HUES6 (cell line): Measurements from ENCODE around the gene ZDHHC1.

Experiments
- H3K27ac ChIP-seq: 2 replicates; pipeline ENCODE4 v1.7.0; 2013; ENCODE audit warnings: low read depth, mild to moderate bottlenecking, low read length, inconsistent platforms
- H3K27me3 ChIP-seq: 2 replicates; pipeline ENCODE4 v1.6.1; 2013; ENCODE audit warnings: low read length; ENCODE audit not compliant: control insufficient read depth, insufficient read depth
- H3K36me3 ChIP-seq: 2 replicates; pipeline ENCODE4 v1.6.1; 2013; ENCODE audit warnings: low read length; ENCODE audit not compliant: control insufficient read depth, insufficient read depth
- H3K4me1 ChIP-seq: 2 replicates; pipeline ENCODE4 v1.6.1; 2013; ENCODE audit warnings: low read length; ENCODE audit not compliant: control insufficient read depth, insufficient read depth
- H3K4me3 ChIP-seq: 2 replicates; pipeline ENCODE4 v1.5.1; 2013; ENCODE audit warnings: low read depth, low read length
- H3K9ac ChIP-seq: one replicate; pipeline ENCODE4 v1.6.1; 2013; ENCODE audit warnings: mild to moderate bottlenecking, low read length
- H3K9me3 ChIP-seq: 2 replicates; pipeline ENCODE4 v1.6.1; 2013; ENCODE audit warnings: low read depth, low read length; ENCODE audit not compliant: control insufficient read depth, insufficient read depth

ZDHHC1 gene

GRCh38 chr16:67447508-67448076, 31.3 kb upstream of the ZDHHC1 start:
- no peaks in the 10 kb centered on the region for H3K27me3 ChIP-seq
- H3K9ac ChIP-seq = no peak overlapping the region
- H3K4me1 ChIP-seq = peaks cover 8% of the 10 kb centered on the region; the same call in 1 of the 2 replicates
- H3K9me3 ChIP-seq = no peaks in the 10 kb centered on the region
- H3K36me3 ChIP-seq = peaks cover 10% of the 10 kb centered on the region; the same call in 1 of the 2 replicates
- H3K27ac ChIP-seq = no peak overlapping the region
- H3K4me3 ChIP-seq = no peak overlapping the region

GRCh38 chr16:67446968-67447507, 30.8 kb upstream of the ZDHHC1 start:
- H3K27ac ChIP-seq = no peak overlapping the region
- H3K36me3 ChIP-seq = peaks cover 6% of the 10 kb centered on the region; the same call in 1 of the 2 replicates
- H3K4me3 ChIP-seq = no peak overlapping the region
- no peaks in the 10 kb centered on the region for H3K9me3 ChIP-seq
- H3K4me1 ChIP-seq = peaks cover 8% of the 10 kb centered on the region; the same call in 1 of the 2 replicates
- no peaks in the 10 kb centered on the region for H3K27me3 ChIP-seq
- H3K9ac ChIP-seq = no peak overlapping the region

- no peaks in the 10 kb centered on the region for H3K27me3 ChIP-seq
- H3K9me3 ChIP-seq = no peaks in the 10 kb centered on the region
- H3K4me3 ChIP-seq = no peak overlapping the region
- peaks cover 8% of the 10 kb centered on the region; the same call in 1 of the 2 replicates for H3K4me1 ChIP-seq
- H3K27ac ChIP-seq = no peak overlapping the region
- H3K9ac ChIP-seq = no peak overlapping the region
- H3K36me3 ChIP-seq = no peaks in the 10 kb centered on the region
These were observed 29.9 kb upstream of the ZDHHC1 start for GRCh38 chr16:67445913-67446907.

- Histone ChIP-seq H3K4me1 (peaks cover 8% of the 10 kb centered on the region; the same call in 1 of the 2 replicates), H3K9me3 (no peaks in the 10 kb centered on the region), H3K27me3 (no peaks in the 10 kb centered on the region), H3K36me3 (no peaks in the 10 kb centered on the region), H3K4me3 (no peak overlapping the region), H3K9ac (no peak overlapping the region), H3K27ac (no peak overlapping the region)
These were observed 29.2 kb upstream of the ZDHHC1 start for GRCh38 chr16:67445441-67445912.

- Histone ChIP-seq H3K27ac (no peak overlapping the region), H3K36me3 (no peaks in the 10 kb centered on the region), H3K9ac (no peak overlapping the region), H3K4me3 (no peak overlapping the region), H3K27me3 (no peaks in the 10 kb centered on the region), H3K9me3 (no peaks in the 10 kb centered on the region), H3K4me1 (peaks cover 8% of the 10 kb centered on the region; the same call in 1 of the 2 replicates)
These were observed 28.8 kb upstream of the ZDHHC1 start for GRCh38 chr16:67445126-67445426.

GRCh38 chr16:67444259-67445125, 28.2 kb upstream of the ZDHHC1 start:
- no peaks in the 10 kb centered on the region for H3K27me3 ChIP-seq
- no peak overlapping the region for H3K4me3 ChIP-seq
- H3K27ac ChIP-seq = no peak overlapping the region
- no peaks in the 10 kb centered on the region for H3K36me3 ChIP-seq
- peaks cover 8% of the 10 kb centered on the region; the same call in 1 of the 2 replicates for H3K4me1 ChIP-seq
- H3K9ac ChIP-seq = no peak overlapping the region
- H3K9me3 ChIP-seq = no peaks in the 10 kb centered on the region

GRCh38 chr16:67443265-67443664, 27.0 kb upstream of the ZDHHC1 start:
- Histone ChIP-seq H3K27me3 (no peaks in the 10 kb centered on the region), H3K27ac (no peak overlapping the region), H3K9me3 (no peaks in the 10 kb centered on the region), H3K36me3 (peaks cover 11% of the 10 kb centered on the region), H3K4me1 (peaks cover 8% of the 10 kb centered on the region; the same call in 1 of the 2 replicates), H3K4me3 (no peak overlapping the region), H3K9ac (no peak overlapping the region)

GRCh38 chr16:67442581-67443255, 26.4 kb upstream of the ZDHHC1 start:
- Histone ChIP-seq H3K27ac (no peak overlapping the region), H3K36me3 (peaks cover 16% of the 10 kb centered on the region), H3K9ac (no peak overlapping the region), H3K9me3 (no peaks in the 10 kb centered on the region), H3K4me3 (no peak overlapping the region), H3K27me3 (no peaks in the 10 kb centered on the region), H3K4me1 (peaks cover 8% of the 10 kb centered on the region; the same call in 1 of the 2 replicates)

GRCh38 chr16:67441907-67442306, 25.6 kb upstream of the ZDHHC1 start:
- Histone ChIP-seq H3K4me1 (peaks cover 8% of the 10 kb centered on the region; the same call in 1 of the 2 replicates), H3K9ac (no peak overlapping the region), H3K9me3 (no peaks in the 10 kb centered on the region), H3K27me3 (no peaks in the 10 kb centered on the region), H3K36me3 (peaks cover 24% of the 10 kb centered on the region), H3K27ac (no peak overlapping the region), H3K4me3 (no peak overlapping the region)

GRCh38 chr16:67441271-67441753, 25.0 kb upstream of the ZDHHC1 start:
- H3K9me3 ChIP-seq = no peaks in the 10 kb centered on the region
- no peak overlapping the region for H3K9ac ChIP-seq
- no peak overlapping the region for H3K27ac ChIP-seq
- peaks cover 30% of the 10 kb centered on the region for H3K36me3 ChIP-seq
- no peak overlapping the region for H3K4me3 ChIP-seq
- no peaks in the 10 kb centered on the region for H3K27me3 ChIP-seq
- peaks cover 8% of the 10 kb centered on the region; the same call in 1 of the 2 replicates for H3K4me1 ChIP-seq
